ENCODE results near the gene IL23A.

IL23A gene

GRCh38 chr12:56338308-56339157 lies at the start of gene IL23A:
Gene IL23A, plus strand, starts transcription at chr12:56338884. Its CDS starts 161 bp downstream, at chr12:56339045.
- DNase-seq = no peak
- in situ Hi-C loops (cut with MboI; ENCODE audit: low pct_unique_long_range_greater_than_20kb, low sequenced_read_pairs) = no loop called here

GRCh38 chr12:56293795-56294194 lies 44.9 kb upstream of the IL23A start:
- in situ Hi-C loops (cut with MboI; ENCODE audit: low pct_unique_long_range_greater_than_20kb, low sequenced_read_pairs) = no loop called here
- DNase-seq = no peak

GRCh38 chr12:56296295-56296694 lies 42.4 kb upstream of the IL23A start:
- DNase-seq = no peak
- in situ Hi-C loops (cut with MboI; ENCODE audit: low pct_unique_long_range_greater_than_20kb, low sequenced_read_pairs) = no loop called here

- in situ Hi-C loops (cut with MboI; ENCODE audit: low pct_unique_long_range_greater_than_20kb, low sequenced_read_pairs) = no loop called here
- no peak for DNase-seq
These were observed 41.3 kb upstream of the IL23A start for GRCh38 chr12:56297400-56297799.

- in situ Hi-C loops (cut with MboI; ENCODE audit: low pct_unique_long_range_greater_than_20kb, low sequenced_read_pairs) = no loop called here
- DNase-seq = peak; percentile 30
These were observed 39.9 kb upstream of the IL23A start for GRCh38 chr12:56298828-56299227.

GRCh38 chr12:56299308-56299852 lies 39.3 kb upstream of the IL23A start:
- in situ Hi-C loops (cut with MboI; ENCODE audit: low pct_unique_long_range_greater_than_20kb, low sequenced_read_pairs) = no loop called here

GRCh38 chr12:56299853-56300643 lies 38.6 kb upstream of the IL23A start, which contains the start of gene CS:
Gene CS, minus strand, starts transcription at chr12:56300330. Its CDS starts 129 bp downstream, at chr12:56300201.
- DNase-seq = peak; percentile 98
- in situ Hi-C loops (cut with MboI; ENCODE audit: low pct_unique_long_range_greater_than_20kb, low sequenced_read_pairs) = no loop called here

More at GRCh38 chr12:56299308-56299852, 39.3 kb upstream of the IL23A start:
- no peak for DNase-seq

- DNase-seq = no peak
- in situ Hi-C loops (cut with MboI; ENCODE audit: low pct_unique_long_range_greater_than_20kb, low sequenced_read_pairs) = no loop called here
These were observed 37.8 kb upstream of the IL23A start for GRCh38 chr12:56300644-56301464.

- in situ Hi-C loops (cut with MboI; ENCODE audit: low pct_unique_long_range_greater_than_20kb, low sequenced_read_pairs) = no loop called here
- no peak for DNase-seq
These were observed 34.4 kb upstream of the IL23A start for GRCh38 chr12:56304276-56304675.

GRCh38 chr12:56304872-56305590 lies 33.7 kb upstream of the IL23A start:
- DNase-seq = no peak
- in situ Hi-C loops (cut with MboI; ENCODE audit: low pct_unique_long_range_greater_than_20kb, low sequenced_read_pairs) = no loop called here

GRCh38 chr12:56307221-56307965 lies 31.3 kb upstream of the IL23A start:
- in situ Hi-C loops (cut with MboI; ENCODE audit: low pct_unique_long_range_greater_than_20kb, low sequenced_read_pairs) = no loop called here
- DNase-seq = no peak

GRCh38 chr12:56308714-56309113 lies 30.0 kb upstream of the IL23A start:
- in situ Hi-C loops (cut with MboI; ENCODE audit: low pct_unique_long_range_greater_than_20kb, low sequenced_read_pairs) = no loop called here
- no peak for DNase-seq

- no peak for DNase-seq
- in situ Hi-C loops (cut with MboI; ENCODE audit: low pct_unique_long_range_greater_than_20kb, low sequenced_read_pairs) = no loop called here
These were observed 27.7 kb upstream of the IL23A start for GRCh38 chr12:56311003-56311402.

- no peak for DNase-seq
- in situ Hi-C loops (cut with MboI; ENCODE audit: low pct_unique_long_range_greater_than_20kb, low sequenced_read_pairs) = no loop called here
These were observed 23.4 kb upstream of the IL23A start for GRCh38 chr12:56315249-56315621.

- in situ Hi-C loops (cut with MboI; ENCODE audit: low pct_unique_long_range_greater_than_20kb, low sequenced_read_pairs) = no loop called here
These were observed 22.8 kb upstream of the IL23A start, which contains the start of gene CNPY2 for GRCh38 chr12:56315622-56316473. Gene CNPY2, minus strand, starts transcription at chr12:56315988. Its CDS starts 771 bp downstream, at chr12:56315217.

GRCh38 chr12:56317675-56318074 lies 21.0 kb upstream of the IL23A start:
- in situ Hi-C loops (cut with MboI; ENCODE audit: low pct_unique_long_range_greater_than_20kb, low sequenced_read_pairs) = no loop called here
- no peak for DNase-seq

More at GRCh38 chr12:56315622-56316473, 22.8 kb upstream of the IL23A start, which contains the start of gene CNPY2:
- DNase-seq = peak; percentile 96

- no peak for DNase-seq
- in situ Hi-C loops (cut with MboI; ENCODE audit: low pct_unique_long_range_greater_than_20kb, low sequenced_read_pairs) = no loop called here
These were observed 17.7 kb upstream of the IL23A start for GRCh38 chr12:56321027-56321426.
